8988T (cell line): ENCODE results near the gene GNA15.
"Not testable (repeated sequence)": the region's sequence is repeated elsewhere in the genome, so short reads cannot be mapped to it uniquely, and the experiment has no call there.

Experiments
- DNase-seq: peaks from one replicate; pipeline ENCODE4 v3.0.0; 2011

The GNA15 gene

DNA sequence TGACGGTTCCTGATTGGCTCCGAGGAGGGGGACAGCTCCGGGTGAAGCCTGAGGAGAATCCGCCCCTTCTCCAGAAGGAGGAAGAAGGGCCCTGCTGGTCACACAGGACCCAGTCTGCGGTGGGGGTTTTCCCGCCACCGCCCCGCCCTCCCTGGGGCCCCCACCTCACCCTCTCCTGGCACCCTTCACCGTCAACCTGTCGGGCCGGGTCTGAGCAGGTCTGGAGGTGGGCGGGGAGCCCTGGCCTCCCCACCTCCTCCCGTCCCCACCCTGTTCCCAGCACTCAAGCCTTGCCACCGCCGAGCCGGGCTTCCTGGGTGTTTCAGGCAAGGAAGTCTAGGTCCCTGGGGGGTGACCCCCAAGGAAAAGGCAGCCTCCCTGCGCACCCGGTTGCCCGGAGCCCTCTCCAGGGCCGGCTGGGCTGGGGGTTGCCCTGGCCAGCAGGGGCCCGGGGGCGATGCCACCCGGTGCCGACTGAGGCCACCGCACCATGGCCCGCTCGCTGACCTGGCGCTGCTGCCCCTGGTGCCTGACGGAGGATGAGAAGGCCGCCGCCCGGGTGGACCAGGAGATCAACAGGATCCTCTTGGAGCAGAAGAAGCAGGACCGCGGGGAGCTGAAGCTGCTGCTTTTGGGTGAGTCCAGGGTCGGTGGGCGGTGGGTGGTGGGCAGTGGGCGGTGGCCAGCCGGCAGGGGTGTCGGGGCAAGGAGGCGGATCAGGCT lies at the start of gene GNA15:
TSS of gene GNA15 (plus strand) at position 73 of the 723 bp plus-strand sequence. CDS start at position 491, 418 bp downstream.
- no peak for DNase-seq

DNA sequence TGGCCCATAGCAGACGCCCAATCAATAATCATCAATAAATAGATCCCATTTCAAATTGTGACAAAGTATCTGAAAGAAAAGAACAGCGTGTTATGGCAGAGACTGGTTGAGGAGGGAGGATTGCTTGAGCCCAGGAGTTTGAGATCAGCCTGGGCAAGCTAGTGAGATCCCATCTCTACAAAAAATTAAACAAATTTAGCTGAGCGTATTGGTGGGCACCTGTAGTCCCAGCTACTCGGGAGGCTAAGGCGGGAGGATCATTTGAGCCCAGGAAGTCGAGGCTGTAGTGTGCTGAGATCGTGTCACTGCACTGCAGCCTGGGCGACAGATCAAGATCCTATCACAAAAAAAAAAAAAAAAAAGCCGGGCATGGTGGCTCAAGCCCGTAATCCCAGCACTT lies 48.1 kb upstream of the GNA15 start:
- no peak for DNase-seq

DNA sequence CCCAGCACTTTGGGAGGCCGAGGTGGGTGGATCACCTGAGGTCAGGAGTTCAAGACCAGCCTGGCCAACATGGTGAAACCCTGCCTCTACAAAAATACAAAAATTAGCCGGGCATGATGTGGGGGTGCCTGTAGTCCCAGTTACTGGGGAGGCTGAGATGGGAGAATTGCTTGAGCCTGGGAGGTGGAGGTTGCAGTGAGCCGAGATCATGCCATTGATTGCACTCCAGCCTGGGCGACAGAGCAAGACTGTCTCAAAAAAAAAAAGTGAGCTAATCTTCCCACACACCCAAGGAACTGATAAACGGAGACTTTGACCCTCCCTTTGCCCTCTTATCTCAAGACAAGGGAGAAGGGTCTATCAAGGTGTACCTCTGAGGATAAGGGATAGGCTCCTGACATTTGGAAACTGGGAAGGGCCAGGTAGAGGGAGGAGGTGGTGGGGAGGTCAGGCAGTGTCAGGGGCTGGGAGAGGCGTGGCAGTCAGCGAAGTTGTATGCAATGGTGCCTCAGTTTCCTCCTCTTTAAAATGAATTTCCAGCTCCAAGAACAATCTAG lies 46.5 kb upstream of the GNA15 start:
- not testable (repeated sequence) for DNase-seq

GRCh38 chr19:3094601-3095440 lies 41.0 kb upstream of the GNA15 start:
- no peak for DNase-seq

DNA sequence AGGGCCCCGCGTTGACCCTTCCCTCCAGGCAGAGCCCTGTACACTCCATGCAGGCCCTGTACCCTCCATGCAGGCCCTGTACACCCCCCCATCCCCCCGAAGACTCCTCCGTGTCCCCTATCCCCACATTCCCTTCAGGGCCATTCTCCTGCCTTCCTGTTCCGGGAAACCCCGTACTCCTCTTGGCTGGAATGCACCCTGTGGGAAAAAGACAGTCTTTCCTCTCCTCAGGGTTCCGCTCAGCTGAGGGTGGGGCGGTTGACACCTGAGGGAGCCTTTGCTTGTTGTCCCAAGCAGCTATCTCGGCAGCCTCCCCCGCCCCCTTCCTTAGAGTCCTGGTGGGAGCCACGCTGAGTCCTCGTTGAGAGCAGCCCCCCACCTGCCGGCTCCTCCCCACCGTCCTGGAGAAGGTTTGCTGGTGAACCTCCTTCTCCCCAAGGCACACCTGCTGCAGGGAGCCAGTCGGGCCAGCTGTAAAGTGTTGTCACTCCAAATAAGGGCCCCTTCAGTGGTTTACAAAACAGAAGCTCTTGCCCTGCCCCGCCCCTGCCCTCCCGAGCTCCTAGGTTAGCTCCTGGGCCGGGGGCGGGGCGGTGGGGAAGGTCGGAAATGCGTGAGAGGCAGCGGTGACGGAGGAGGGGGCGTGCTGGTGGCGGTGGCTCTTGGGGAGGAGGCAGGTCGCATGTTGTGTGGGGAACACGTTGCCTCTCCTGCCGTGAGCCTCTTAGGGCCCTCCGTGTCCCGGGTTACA lies 40.2 kb upstream of the GNA15 start:
- DNase-seq, result peak; percentile 37

DNA sequence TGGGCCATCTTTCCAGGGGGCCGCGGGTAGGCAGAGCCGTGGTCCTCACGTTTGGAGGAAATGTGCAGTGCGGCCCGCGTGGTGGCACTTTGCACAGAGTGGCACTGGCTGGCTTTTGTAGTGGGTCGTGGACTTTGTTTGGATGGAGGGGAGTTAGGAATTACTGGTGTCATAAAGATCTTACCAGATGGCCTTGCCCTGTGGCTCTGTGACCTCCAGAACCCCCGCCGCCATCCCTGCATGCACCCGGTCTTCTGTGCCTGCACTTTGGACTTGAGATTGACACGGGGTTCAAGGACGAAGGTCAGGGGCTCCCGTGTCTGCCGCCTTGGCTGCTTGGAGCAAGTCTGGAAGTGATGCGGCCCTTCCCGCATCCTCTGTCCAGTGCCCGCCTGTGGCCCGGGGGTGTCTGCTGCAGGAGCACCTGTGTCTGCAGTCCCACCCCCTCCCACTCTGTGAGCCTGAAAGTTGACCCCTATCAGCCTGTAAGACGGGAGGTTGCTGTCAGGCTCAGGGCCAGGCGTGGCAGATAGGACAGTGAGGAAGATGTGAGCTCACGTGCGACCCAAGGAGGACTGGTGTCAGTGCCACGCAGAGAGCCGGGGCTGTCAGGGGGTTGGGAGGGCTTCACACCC lies 39.4 kb upstream of the GNA15 start:
- DNase-seq, result peak; percentile 20

DNA sequence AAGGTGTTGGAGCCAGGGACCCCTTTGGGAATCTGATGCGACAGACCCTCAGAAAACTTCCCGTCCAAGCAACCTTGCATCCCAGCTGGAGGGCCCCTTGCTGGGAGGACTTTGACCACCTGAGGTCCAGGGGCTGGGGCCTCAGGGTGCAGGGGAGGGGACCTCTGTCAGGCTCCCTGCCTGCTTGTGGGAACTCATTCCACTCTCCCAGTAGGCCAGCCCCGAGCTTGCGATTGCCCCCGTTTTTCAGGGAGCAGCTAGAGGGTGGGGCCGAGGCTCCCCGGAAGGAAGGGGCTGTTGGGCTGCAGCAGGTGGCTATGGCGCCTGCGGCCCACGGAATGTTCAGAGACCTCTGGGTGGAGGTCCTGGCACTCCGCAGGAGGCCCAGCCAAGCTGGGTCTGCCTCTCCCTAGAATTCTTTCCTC lies 38.9 kb upstream of the GNA15 start:
- peak; percentile 29 for DNase-seq

- DNase-seq, result peak; percentile 30
Measured at GRCh38 chr19:3097442-3097871, 38.4 kb upstream of the GNA15 start.

DNA sequence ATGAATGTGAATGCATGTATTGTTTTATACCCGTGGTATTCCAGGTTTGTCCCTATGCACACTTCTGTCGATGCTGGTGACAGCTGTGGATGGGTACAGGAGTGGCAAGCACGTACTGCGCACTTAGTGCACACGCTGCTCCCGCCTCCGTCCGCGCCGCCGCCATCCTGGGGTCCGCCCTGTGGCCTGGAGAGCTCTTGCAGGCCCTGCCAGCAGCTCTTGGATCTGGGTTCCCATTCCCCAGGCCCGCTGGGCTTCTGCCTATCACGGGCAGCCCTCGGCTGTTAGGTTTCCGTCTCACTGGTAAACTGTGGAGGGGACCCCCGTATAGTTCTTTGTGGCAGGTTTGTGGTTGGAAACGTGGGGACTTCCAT lies 37.7 kb upstream of the GNA15 start:
- peak; percentile 16 for DNase-seq

- DNase-seq, result peak; percentile 32
Measured at GRCh38 chr19:3098515-3099346, 37.1 kb upstream of the GNA15 start.

DNA sequence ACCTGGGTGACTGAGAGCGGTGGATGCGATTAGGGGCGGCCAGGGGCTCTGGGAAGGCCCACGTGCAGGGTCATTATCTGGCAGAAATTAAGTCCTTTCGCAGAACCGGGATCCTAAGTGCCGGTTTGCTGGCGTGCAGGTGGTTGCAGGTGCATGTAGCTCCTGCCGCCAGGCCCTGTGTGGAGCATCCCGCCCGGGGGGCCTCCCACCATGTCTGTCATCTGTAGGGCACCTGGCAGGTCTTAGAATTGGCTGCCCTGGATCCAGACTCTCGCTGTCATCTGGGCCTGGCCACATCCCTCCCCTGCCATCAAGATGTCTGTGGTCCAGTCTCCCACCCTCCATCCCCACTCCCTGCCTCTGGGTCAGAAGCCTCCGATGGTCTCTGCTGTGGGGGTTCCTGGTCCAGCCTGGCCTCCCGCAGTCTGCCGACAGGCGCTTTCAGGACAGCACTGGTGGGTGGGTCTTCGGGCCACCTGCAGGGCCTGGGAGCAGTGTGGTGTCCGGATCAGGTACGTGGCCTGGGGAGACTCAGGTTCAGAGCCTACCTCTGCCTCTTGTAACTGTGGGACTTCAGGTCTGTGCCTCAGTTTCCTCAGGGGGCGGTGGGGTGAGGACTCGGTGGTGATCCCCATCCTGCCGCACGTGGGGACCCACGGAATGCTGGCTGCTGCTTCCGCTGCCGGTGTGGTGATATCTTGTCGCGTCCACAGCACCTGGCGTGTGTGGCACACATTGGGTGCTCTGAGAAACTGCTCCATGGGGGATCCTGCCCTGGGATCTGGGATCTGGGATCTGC lies 36.3 kb upstream of the GNA15 start:
- peak; percentile 13 for DNase-seq

DNA sequence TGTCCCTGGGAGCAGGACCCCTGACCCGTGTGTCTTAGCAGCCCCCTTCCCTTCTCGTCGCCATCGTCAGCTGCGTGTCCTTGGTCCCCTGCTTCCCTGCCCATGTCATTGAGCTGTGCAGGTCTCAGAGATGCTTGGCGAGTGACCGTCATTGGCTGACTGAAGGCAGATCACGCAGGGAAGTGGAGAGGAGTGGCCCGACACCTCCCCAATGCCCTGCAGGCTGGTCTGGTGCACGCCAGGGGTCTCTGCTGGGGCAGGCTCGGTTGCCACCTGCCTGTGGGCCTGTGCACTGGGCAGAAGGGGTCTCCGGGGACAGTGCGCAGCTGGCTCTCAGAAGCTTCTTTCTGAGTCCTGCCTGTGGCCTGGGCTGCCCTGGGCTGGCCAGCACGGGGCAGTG lies 35.5 kb upstream of the GNA15 start:
- peak; percentile 7 for DNase-seq

GRCh38 chr19:3100747-3101730 lies 34.8 kb upstream of the GNA15 start:
- no peak for DNase-seq

DNA sequence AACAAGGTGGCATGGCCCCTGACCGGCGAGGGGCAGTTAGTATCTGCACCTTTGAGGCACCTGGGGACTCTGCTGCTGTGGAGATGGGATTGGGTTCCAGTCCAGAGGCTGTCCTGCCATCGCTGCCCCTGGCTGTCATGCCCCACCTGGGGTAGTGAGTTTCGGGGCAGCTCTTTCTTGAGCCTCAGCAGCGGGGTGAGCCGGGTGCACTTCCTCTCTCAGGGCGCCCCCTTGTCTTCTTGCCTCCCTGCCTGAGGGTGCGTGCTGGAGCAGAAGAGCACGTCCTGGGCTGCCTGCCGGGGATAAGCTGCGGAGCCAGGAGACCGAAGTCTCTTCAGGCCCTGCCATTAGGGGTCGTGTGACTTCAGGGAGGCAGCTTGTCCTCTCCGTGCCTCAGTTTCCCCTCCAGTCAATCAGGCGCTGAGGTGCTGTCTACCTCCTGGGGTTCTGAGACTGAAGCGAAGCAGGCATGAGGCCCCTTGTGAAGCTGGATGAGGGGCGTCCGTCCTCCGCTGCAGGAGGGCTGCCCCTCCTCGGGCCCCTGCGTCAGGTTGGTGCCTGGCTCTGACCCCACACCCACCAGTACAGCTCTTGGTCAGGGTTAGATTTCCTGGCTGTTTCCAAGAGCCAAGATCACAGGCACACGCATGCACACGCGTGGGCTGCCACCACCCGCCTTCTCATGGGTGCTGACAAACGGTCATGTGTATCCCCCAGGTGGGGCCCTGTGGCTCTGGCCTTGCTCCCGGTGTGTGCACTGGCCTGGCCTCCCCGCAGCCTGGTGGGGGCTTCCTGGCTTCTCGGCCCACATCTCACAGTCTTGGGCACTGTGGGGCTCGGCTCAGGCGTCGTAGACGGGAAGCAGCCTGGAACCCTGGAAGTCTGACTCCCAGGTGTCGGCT lies 33.3 kb upstream of the GNA15 start:
- DNase-seq, result peak; percentile 16

DNA sequence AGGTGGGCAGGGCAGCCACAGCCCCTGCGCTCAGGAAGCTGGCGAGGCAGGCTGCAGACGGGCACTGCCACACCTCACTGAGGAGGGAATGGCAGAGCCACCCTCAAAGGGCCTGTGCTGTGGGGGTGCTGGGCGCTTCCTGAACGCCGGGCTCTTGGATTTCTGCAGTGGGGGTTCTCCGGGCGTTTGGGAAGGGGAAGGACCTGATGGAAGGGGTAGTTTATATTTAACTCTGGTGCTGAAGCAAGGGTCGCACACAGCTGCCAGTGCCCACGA lies 31.2 kb upstream of the GNA15 start:
- DNase-seq, result no peak

DNA sequence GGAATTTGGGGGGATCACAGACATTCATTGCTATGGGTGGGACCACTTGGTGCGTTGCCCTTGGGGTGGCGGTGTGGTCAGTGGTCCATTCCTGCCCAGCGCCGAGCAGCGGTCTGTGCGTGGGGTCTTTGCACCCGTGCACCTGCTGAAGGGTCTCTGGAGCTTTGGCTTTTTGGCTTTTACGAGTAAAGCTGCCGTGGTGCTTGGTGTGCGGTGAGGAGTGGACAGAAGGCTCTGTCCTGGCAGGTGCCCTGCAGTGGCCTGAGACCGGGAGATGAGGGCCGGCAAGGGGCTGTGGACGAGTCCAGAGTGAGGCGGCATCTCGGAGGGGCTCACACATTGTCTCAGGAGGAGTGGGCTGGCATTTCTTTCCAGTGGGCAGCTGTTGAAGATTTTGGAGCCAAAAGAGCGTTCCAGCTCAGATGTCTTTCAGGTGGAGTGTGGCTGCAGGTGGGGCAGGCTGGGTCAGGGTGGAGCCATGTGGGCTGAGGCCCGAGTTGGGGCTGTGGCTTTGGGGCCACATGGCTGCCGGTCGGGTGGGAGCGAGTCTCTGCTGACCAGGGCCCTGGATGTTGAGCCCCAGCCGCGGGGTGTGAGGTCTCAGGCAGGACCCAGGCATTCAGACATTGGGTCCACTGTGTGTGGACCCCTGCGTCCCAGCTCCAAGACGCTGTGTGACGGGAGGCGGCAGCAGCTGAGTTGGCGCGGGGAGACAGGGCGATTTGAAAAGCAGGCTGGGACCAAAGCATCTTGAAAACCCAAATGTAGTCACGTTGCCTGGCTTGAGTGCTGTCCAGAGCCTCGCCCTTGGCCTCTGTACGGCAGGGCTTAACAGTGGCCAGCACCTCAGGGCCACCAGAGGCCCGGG lies 30.0 kb upstream of the GNA15 start:
- no peak for DNase-seq

- no peak for DNase-seq
Measured at GRCh38 chr19:3106509-3107141, 29.2 kb upstream of the GNA15 start.
